ENCODE data around the gene GTF2A1.

DNA sequence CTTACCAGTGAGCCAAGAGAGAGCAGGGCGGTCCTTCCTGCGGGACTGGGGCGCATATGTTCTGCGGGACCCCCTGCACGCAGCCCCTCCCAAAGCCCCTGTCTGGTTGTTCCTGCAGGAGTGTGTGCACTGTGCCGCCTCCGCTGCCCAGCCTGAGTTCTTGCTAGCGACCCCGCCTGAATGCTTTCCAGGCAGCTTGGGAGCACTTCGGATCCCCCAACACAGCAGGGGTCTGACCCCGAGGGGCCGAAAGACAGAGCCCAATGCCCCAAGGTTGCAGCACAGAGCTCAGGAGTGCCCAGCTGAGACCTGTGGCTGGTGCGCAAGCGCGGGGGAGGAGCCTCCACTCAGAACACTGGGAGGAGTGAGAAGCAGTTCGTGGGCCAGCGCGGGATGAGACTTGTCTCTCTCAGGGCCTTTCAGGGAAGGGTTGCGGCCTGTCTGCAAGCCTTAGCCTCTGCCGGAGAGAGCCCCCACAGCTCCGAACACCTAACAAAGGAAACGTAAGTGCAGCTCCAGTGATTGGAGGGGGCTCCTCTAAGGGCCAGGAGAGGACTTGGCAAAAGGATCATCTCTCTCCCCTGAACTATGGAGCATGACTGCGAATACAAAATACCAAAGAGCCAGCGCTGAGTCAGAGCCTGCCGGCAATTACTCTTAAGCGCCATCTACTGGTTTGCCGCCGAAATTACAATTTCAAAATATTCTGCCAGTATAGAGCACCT lies 50.5 kb downstream of the GTF2A1 start:
- TF ChIP-seq POLR2AphosphoS5 (IDR thresholded peaks at IDR 0.05) = peak; percentile 83
- TF ChIP-seq, protein P1, sequence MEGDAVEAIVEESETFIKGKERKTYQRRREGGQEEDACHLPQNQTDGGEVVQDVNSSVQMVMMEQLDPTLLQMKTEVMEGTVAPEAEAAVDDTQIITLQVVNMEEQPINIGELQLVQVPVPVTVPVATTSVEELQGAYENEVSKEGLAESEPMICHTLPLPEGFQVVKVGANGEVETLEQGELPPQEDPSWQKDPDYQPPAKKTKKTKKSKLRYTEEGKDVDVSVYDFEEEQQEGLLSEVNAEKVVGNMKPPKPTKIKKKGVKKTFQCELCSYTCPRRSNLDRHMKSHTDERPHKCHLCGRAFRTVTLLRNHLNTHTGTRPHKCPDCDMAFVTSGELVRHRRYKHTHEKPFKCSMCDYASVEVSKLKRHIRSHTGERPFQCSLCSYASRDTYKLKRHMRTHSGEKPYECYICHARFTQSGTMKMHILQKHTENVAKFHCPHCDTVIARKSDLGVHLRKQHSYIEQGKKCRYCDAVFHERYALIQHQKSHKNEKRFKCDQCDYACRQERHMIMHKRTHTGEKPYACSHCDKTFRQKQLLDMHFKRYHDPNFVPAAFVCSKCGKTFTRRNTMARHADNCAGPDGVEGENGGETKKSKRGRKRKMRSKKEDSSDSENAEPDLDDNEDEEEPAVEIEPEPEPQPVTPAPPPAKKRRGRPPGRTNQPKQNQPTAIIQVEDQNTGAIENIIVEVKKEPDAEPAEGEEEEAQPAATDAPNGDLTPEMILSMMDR (IDR thresholded peaks at IDR 0.05) = peak; percentile 81 to 97 (median 90)
- peak; percentile 59 for TF ChIP-seq POLR2A (IDR thresholded peaks at IDR 0.05)

Data from prostate gland (tissue), 2 donors.